ENCODE results near the gene FZD1. TPM values are rescaled to one million over a fixed set of nuclear protein-coding genes. Genes with fewer than 3 reads are reported as not detected.

The FZD1 gene
- polyA plus RNA-seq (2012; ENCODE audit: low read depth, missing spikeins), result 0.40 TPM

DNA sequence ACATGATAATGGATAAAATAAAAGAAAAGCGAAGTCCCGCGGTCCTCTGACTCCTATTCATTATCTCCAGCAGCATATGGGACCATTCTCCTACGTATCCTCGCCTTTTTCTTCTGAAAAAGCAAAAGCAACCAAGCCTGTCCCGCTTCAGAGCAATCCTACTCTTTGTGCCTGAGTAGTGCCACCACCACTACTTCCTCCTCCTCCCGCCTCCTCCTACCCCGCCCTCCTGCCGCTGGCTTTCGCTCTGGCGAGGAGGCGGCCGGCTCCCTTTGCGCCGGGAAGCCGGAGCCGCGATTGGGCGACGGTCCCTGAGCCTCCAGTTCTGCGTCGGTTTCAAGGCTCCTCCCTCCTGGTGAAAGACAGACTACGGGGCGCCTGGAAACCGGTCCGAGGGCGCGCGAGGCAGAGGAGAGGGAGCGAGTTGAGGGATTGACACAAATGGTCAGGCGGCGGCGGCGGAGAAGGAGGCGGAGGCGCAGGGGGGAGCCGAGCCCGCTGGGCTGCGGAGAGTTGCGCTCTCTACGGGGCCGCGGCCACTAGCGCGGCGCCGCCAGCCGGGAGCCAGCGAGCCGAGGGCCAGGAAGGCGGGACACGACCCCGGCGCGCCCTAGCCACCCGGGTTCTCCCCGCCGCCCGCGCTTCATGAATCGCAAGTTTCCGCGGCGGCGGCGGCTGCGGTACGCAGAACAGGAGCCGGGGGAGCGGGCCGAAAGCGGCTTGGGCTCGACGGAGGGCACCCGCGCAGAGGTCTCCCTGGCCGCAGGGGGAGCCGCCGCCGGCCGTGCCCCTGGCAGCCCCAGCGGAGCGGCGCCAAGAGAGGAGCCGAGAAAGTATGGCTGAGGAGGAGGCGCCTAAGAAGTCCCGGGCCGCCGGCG lies at the start of gene FZD1:
Gene FZD1 (plus strand): TSS at position 388 of the 878 bp plus-strand sequence. CDS start 448 bp downstream, at position 836.
- peak; percentile 85 for FAIRE-seq

DNA sequence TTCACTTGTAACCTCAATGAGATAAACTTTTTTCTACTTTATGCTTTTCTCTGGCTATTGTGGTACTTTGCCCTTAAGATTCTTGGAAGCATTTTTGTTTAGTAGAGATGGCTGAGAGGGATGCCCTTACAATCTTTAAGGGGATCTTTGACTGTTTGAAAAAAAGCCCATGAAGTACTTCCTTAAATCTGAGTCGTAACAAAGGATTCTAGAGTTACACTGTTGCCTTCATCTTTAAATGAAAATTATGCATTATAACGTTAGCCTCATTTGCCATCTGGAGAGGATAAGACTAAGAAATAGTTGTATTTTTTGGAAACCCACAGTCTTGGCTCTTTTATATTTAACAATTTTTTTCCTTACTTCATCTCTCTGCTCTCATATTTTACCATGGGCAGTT lies 37.8 kb upstream of the FZD1 start:
- FAIRE-seq, result no peak
- DNase-seq (ENCODE audit: insufficient read length, low spot score), result no peak
- TF ChIP-seq TAF1 (IDR thresholded peaks at IDR 0.05; ENCODE audit: low read depth, low read length), result no peak
- TF ChIP-seq POU2F2 (IDR thresholded peaks at IDR 0.05; ENCODE audit: low read depth, low read length), result no peak
- TF ChIP-seq POLR2A (IDR thresholded peaks at IDR 0.05; ENCODE audit: low read depth, low read length), result no peak
- TF ChIP-seq SPI1 (IDR thresholded peaks at IDR 0.05; ENCODE audit: low read depth, low read length), result no peak
- no peak for TF ChIP-seq PAX5 (IDR thresholded peaks at IDR 0.05; ENCODE audit: insufficient read depth, low read length, severe bottlenecking)
- no peak for TF ChIP-seq POLR2AphosphoS5 (IDR thresholded peaks at IDR 0.05; ENCODE audit: low read depth, low read length)

More for the DNA sequence above, at the start of gene FZD1:
- DNase-seq (ENCODE audit: insufficient read length, low spot score), result peak; percentile 79
- TF ChIP-seq POLR2AphosphoS5 (IDR thresholded peaks at IDR 0.05; ENCODE audit: low read depth, low read length) (no peak), POLR2A (IDR thresholded peaks at IDR 0.05; ENCODE audit: low read depth, low read length) (no peak), SPI1 (IDR thresholded peaks at IDR 0.05; ENCODE audit: low read depth, low read length) (no peak), PAX5 (IDR thresholded peaks at IDR 0.05; ENCODE audit: insufficient read depth, low read length, severe bottlenecking) (no peak), TAF1 (IDR thresholded peaks at IDR 0.05; ENCODE audit: low read depth, low read length) (no peak), POU2F2 (IDR thresholded peaks at IDR 0.05; ENCODE audit: low read depth, low read length) (no peak)

DNA sequence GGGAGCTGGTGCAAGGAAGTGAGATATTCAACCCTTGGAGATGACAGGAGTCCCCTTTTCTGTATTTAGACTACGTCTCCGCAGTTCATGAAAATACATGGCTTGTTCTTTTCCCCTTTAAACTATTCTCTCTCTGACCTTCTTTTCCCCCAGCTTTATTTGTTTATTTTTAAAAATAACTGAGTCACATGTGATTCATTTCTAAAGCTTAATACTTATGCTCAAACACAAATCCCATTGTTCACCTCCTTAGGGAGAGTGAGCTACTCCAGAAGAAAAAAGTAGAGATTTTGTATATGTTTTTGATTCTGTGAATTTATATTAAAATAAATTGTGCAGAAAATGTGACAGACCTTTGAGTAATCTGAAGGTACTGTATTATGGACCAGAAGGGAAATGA lies 35.9 kb upstream of the FZD1 start:
- DNase-seq (ENCODE audit: insufficient read length, low spot score) (no peak), FAIRE-seq (no peak)
- TF ChIP-seq SPI1 (IDR thresholded peaks at IDR 0.05; ENCODE audit: low read depth, low read length) (no peak), PAX5 (IDR thresholded peaks at IDR 0.05; ENCODE audit: insufficient read depth, low read length, severe bottlenecking) (no peak), POLR2A (IDR thresholded peaks at IDR 0.05; ENCODE audit: low read depth, low read length) (no peak), POU2F2 (IDR thresholded peaks at IDR 0.05; ENCODE audit: low read depth, low read length) (no peak)

DNA sequence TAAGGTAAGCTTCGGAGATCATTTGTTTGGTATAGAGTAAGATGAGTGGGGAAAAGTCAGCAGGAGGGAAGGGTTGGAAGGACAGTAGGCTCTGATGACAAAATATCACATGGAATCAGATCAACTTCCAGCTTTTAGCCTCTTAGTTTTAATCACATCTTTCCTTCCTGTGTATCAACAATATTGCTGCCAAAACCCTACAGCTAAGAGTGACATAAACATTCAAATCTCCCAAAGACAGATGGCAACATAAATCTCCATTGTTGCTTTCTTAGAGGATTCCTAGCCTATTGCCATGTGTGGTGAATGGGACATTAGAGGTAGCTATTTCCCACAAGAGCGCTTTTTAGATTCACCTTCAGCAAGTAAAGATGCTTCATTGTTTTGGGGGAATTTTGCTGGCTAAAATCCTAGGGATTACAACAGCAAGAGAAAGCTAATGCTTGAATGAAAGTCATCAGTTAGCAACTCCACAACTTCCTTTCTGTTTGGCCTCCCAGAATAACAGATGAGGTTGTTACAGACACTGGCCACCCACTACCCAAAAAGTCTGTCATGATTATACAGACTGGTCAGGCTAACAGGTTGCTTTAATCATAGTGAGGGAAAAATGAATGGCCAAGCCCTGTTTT lies 35.2 kb upstream of the FZD1 start:
- no peak for DNase-seq (ENCODE audit: insufficient read length, low spot score)
- TF ChIP-seq POLR2A (IDR thresholded peaks at IDR 0.05; ENCODE audit: low read depth, low read length), result no peak
- TF ChIP-seq SPI1 (IDR thresholded peaks at IDR 0.05; ENCODE audit: low read depth, low read length), result no peak
- no peak for FAIRE-seq

DNA sequence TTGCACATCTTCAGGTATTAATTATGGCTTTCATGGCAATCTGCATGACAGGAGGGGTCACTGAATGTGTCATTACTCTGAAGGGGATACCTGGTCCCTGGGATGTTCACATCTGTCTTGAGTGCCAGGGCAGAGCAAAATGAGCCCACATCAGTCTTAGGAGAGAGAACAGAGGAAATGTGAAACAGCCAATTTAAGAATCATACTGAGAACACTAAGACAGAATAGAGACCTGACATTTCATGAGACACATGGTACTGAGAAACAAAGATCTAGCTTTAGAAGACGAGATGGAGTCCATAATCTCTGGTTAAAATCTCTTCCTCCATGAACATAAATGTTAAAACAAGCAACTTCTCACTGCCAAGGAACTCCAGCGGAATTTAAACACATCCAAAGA lies 34.1 kb upstream of the FZD1 start:
- no peak for TF ChIP-seq SPI1 (IDR thresholded peaks at IDR 0.05; ENCODE audit: low read depth, low read length)
- TF ChIP-seq POLR2A (IDR thresholded peaks at IDR 0.05; ENCODE audit: low read depth, low read length), result no peak
- TF ChIP-seq POLR2AphosphoS5 (IDR thresholded peaks at IDR 0.05; ENCODE audit: low read depth, low read length), result no peak
- no peak for TF ChIP-seq TAF1 (IDR thresholded peaks at IDR 0.05; ENCODE audit: low read depth, low read length)
- TF ChIP-seq POU2F2 (IDR thresholded peaks at IDR 0.05; ENCODE audit: low read depth, low read length), result no peak
- FAIRE-seq (no peak), DNase-seq (ENCODE audit: insufficient read length, low spot score) (no peak)

DNA sequence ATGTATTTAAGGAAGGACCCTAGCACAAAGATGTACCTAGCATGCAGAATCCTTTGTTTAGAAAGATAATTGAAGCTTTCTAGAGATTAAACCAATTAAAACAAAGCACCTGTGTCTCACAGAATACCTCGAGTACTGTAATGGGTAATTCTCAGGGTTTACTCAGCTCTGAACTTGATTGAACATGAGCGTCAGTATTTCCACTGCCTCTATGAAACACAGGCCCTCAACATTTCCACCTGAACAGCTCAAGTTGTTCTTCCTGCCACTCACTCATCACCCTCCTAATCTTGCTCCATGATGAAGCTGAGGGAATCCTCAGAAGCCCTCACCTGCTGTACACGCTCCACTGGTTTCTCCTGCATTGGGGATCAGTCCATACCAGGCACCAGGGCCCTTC lies 33.7 kb upstream of the FZD1 start:
- no peak for DNase-seq (ENCODE audit: insufficient read length, low spot score)
- TF ChIP-seq POLR2A (IDR thresholded peaks at IDR 0.05; ENCODE audit: low read depth, low read length), result no peak
- TF ChIP-seq PAX5 (IDR thresholded peaks at IDR 0.05; ENCODE audit: insufficient read depth, low read length, severe bottlenecking), result no peak
- TF ChIP-seq SPI1 (IDR thresholded peaks at IDR 0.05; ENCODE audit: low read depth, low read length), result no peak
- no peak for FAIRE-seq

DNA sequence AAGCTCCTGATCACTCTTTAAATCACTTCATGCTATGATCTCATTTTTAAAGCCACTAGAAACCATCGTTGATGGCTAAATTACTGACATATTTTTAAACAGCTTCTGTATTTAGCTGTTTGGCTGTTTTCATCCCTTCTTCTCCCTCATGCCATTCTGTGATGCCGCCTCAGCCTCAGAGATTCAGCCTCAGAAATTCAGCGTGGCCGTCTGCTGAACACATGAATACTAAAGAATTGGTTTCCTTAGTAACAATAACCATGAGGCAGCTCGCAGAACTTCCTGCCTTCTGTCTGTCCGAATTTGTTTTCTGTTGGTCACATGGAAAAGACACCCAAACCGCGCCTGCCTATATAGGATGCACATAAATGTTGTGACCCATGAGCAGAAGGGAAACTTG lies 31.0 kb upstream of the FZD1 start:
- no peak for TF ChIP-seq TAF1 (IDR thresholded peaks at IDR 0.05; ENCODE audit: low read depth, low read length)
- TF ChIP-seq POLR2A (IDR thresholded peaks at IDR 0.05; ENCODE audit: low read depth, low read length), result no peak
- TF ChIP-seq PAX5 (IDR thresholded peaks at IDR 0.05; ENCODE audit: insufficient read depth, low read length, severe bottlenecking), result no peak
- TF ChIP-seq POU2F2 (IDR thresholded peaks at IDR 0.05; ENCODE audit: low read depth, low read length), result no peak
- FAIRE-seq, result no peak
- DNase-seq (ENCODE audit: insufficient read length, low spot score), result no peak

DNA sequence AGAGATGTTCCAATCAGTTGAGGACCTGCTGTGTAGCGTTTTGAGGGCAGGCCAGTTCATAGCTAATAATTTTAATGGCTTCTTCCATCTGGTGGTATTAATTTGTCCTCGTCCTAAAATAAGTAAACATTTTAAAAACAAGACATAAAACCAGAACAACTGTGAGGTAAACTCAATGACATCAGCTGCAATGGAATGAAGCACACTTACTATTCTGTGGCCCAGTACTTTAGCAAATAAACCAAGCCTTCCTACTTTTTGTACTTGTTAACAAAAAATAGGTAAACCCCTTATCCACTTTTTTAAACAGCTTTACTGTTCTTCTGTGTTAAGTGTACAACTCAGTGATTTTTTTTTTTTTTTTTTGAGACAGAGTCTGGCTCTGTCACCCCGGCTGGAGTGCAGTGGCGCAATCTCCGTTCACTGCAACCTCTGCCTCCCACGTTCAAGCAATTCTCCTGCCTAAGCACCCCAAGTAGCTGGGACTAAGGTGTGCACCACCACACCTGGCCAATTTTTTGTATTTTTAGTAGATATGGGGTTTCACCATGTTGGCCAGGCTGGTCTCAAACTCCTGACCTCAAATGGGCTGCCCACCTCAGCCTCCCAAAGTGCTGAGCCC lies 28.9 kb upstream of the FZD1 start:
- TF ChIP-seq SPI1 (IDR thresholded peaks at IDR 0.05; ENCODE audit: low read depth, low read length), result no peak
- TF ChIP-seq PAX5 (IDR thresholded peaks at IDR 0.05; ENCODE audit: insufficient read depth, low read length, severe bottlenecking), result no peak
- TF ChIP-seq POLR2AphosphoS5 (IDR thresholded peaks at IDR 0.05; ENCODE audit: low read depth, low read length), result no peak
- TF ChIP-seq POLR2A (IDR thresholded peaks at IDR 0.05; ENCODE audit: low read depth, low read length), result no peak
- TF ChIP-seq POU2F2 (IDR thresholded peaks at IDR 0.05; ENCODE audit: low read depth, low read length), result no peak
- no peak for TF ChIP-seq TAF1 (IDR thresholded peaks at IDR 0.05; ENCODE audit: low read depth, low read length)
- DNase-seq (ENCODE audit: insufficient read length, low spot score) (no peak), FAIRE-seq (no peak)

DNA sequence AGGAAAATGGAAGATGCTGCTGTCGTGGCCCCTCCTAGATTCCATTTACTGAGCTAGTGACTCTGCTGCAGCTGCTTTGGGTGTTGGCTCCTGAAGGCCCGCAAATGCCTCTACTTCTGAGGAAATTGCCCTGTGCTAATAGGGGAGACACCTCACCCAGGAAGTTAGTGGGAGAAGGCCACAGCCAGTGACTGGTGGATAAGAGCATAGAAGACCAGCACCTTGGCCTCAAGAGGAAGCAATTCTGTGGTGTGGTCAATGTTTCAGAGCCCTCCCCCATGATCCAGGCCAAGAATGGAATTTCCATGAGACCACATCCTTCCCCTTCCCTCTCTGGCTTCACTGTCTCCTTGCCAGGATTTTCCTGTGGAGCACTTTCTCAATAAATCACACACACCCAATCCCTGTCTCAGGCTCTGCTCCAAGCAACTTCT lies 25.0 kb upstream of the FZD1 start:
- no peak for DNase-seq (ENCODE audit: insufficient read length, low spot score)

More for the DNA sequence above, 25.0 kb upstream of the FZD1 start:
- FAIRE-seq, result no peak
- TF ChIP-seq TAF1 (IDR thresholded peaks at IDR 0.05; ENCODE audit: low read depth, low read length) (no peak), PAX5 (IDR thresholded peaks at IDR 0.05; ENCODE audit: insufficient read depth, low read length, severe bottlenecking) (no peak), POU2F2 (IDR thresholded peaks at IDR 0.05; ENCODE audit: low read depth, low read length) (no peak), POLR2AphosphoS5 (IDR thresholded peaks at IDR 0.05; ENCODE audit: low read depth, low read length) (no peak), POLR2A (IDR thresholded peaks at IDR 0.05; ENCODE audit: low read depth, low read length) (no peak), SPI1 (IDR thresholded peaks at IDR 0.05; ENCODE audit: low read depth, low read length) (no peak)
